ENCODE measurements around the gene ADAMTS12.

DNA sequence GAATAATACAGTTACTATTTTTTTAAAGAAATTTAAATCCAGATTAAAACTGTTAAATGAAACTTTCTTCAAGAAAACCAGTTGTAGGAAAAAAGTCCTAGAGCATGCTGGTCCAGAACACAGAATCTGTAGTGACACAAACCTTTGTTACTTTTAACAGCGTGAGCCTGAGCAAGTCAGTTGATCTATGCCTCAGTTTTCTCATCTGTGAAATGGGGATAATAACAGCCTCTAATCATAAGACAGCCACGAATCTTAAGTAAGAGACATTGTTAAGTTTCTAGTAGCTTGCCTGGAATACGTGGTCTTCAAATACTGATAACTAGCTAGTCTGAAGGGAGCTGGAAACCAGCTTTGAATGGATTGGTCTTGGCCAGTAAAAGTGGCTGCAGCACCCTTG is 158.6 kb downstream of the ADAMTS12 start:
- TF ChIP-seq, protein P1, sequence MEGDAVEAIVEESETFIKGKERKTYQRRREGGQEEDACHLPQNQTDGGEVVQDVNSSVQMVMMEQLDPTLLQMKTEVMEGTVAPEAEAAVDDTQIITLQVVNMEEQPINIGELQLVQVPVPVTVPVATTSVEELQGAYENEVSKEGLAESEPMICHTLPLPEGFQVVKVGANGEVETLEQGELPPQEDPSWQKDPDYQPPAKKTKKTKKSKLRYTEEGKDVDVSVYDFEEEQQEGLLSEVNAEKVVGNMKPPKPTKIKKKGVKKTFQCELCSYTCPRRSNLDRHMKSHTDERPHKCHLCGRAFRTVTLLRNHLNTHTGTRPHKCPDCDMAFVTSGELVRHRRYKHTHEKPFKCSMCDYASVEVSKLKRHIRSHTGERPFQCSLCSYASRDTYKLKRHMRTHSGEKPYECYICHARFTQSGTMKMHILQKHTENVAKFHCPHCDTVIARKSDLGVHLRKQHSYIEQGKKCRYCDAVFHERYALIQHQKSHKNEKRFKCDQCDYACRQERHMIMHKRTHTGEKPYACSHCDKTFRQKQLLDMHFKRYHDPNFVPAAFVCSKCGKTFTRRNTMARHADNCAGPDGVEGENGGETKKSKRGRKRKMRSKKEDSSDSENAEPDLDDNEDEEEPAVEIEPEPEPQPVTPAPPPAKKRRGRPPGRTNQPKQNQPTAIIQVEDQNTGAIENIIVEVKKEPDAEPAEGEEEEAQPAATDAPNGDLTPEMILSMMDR (conservative IDR thresholded peaks at IDR 0.05 in 1 of 2, IDR thresholded peaks at IDR 0.05 in 1 of 2; ENCODE audit: extremely low read depth in 1 of 2, insufficient read depth in 1 of 2, low read depth in 1 of 2, low read length in 2 of 2) = no peak
- TF ChIP-seq EZH2 (IDR thresholded peaks at IDR 0.05; ENCODE audit: borderline replicate concordance, low read length) = no peak
